ENCODE data around the gene ENOSF1.

Gene ENOSF1

DNA sequence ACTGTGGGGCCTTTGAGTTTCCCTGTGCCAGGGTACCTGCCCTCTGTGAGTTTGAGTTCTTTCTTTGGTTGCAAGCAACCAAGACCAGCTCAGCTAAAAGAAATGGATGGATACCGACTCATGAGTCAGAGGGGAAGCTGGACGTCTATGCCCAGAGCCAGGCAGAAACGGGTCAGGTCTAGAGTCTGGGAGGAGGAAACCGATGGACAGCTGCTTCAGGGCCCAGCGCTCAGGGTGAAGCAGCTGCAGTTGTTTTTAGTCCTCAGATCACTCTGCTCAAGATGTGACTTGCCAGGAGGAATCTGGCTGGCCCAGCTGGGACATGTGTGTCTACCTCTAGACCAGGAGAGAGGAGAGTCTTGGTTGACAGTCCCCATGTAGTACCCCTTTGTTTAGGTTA is 65.1 kb downstream of the ENOSF1 start:
- Histone ChIP-seq H3K36me3 (ENCODE audit: control insufficient read depth, low read length) (no peaks in the 10 kb centered on the region), H3K4me2 (ENCODE audit: low read length) (no peak overlapping the region), H3K4me1 (ENCODE audit: control insufficient read depth, low read length) (peaks cover 10% of the 10 kb centered on the region), H3K4me3 (ENCODE audit: low read length) (no peak overlapping the region), H3K27ac (ENCODE audit: low read depth, low read length) (no peak overlapping the region), H4K20me1 (ENCODE audit: control insufficient read depth, insufficient read depth, low read depth, low read length) (peaks cover 4% of the 10 kb centered on the region; the same call in 1 of the 2 replicates), H3K9me3 (ENCODE audit: control insufficient read depth, insufficient read depth, low read length) (no peaks in the 10 kb centered on the region), H3K9me2 (replicated peaks; ENCODE audit: control insufficient read depth, low read length) (no peaks in the 10 kb centered on the region), H3K27me3 (ENCODE audit: control insufficient read depth, low read length) (peaks cover 13% of the 10 kb centered on the region), H3K79me2 (ENCODE audit: control insufficient read depth, low read length) (no peaks in the 10 kb centered on the region), H3F3A (ENCODE audit: control insufficient read depth, insufficient read depth) (no peaks in the 10 kb centered on the region)
- no peak for TF ChIP-seq EZH2phosphoT487 (IDR thresholded peaks at IDR 0.05; ENCODE audit: borderline replicate concordance, low read length)
- TF ChIP-seq, protein P1, sequence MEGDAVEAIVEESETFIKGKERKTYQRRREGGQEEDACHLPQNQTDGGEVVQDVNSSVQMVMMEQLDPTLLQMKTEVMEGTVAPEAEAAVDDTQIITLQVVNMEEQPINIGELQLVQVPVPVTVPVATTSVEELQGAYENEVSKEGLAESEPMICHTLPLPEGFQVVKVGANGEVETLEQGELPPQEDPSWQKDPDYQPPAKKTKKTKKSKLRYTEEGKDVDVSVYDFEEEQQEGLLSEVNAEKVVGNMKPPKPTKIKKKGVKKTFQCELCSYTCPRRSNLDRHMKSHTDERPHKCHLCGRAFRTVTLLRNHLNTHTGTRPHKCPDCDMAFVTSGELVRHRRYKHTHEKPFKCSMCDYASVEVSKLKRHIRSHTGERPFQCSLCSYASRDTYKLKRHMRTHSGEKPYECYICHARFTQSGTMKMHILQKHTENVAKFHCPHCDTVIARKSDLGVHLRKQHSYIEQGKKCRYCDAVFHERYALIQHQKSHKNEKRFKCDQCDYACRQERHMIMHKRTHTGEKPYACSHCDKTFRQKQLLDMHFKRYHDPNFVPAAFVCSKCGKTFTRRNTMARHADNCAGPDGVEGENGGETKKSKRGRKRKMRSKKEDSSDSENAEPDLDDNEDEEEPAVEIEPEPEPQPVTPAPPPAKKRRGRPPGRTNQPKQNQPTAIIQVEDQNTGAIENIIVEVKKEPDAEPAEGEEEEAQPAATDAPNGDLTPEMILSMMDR (IDR thresholded peaks at IDR 0.05; ENCODE audit: low read depth, low read length, poor library complexity, severe bottlenecking), result no peak

DNA sequence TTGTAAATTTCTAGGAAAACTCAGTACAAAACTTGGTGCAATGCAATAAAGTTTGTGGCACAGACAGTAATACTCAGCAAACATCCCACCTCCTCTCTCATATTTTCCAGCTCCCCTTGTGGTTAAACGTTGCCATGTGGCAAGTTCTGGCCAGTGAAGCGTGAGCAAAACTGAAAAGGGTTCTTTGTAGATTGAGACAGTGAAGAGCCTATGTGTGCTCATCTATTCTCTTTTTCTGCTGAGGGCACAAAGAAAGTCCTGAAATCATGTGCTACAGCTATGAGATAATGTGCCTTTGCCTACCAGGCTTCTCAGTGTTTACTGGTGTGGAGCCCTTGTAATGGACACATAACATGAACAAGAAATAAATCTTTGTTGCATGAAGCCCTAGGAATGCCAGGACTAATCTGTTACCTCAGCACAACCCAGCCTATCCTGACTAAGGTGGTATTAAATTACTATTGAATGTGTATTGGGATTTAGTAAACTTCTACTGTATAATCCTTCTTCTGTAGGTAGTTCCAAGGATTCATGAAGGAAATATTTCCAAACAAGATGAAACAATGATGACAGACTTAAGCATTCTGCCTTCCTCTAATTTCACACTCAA is 67.9 kb downstream of the ENOSF1 start:
- no peak overlapping the region for H3K27ac ChIP-seq (ENCODE audit: low read depth, low read length)
- H3K4me2 ChIP-seq (ENCODE audit: low read length), result no peak overlapping the region
- H3F3A ChIP-seq (ENCODE audit: control insufficient read depth, insufficient read depth), result no peaks in the 10 kb centered on the region
- H3K9me2 ChIP-seq (replicated peaks; ENCODE audit: control insufficient read depth, low read length), result no peaks in the 10 kb centered on the region
- H3K36me3 ChIP-seq (ENCODE audit: control insufficient read depth, low read length), result no peaks in the 10 kb centered on the region
- H3K27me3 ChIP-seq (ENCODE audit: control insufficient read depth, low read length), result peaks cover 21% of the 10 kb centered on the region
- TF ChIP-seq, protein P1 (IDR thresholded peaks at IDR 0.05; ENCODE audit: low read depth, low read length, poor library complexity, severe bottlenecking), result no peak
- no peak for TF ChIP-seq EZH2phosphoT487 (IDR thresholded peaks at IDR 0.05; ENCODE audit: borderline replicate concordance, low read length)
- no peaks in the 10 kb centered on the region for H3K9me3 ChIP-seq (ENCODE audit: control insufficient read depth, insufficient read depth, low read length)
- H3K4me3 ChIP-seq (ENCODE audit: low read length), result no peak overlapping the region
- no peaks in the 10 kb centered on the region for H3K79me2 ChIP-seq (ENCODE audit: control insufficient read depth, low read length)
- no peaks in the 10 kb centered on the region for H3K4me1 ChIP-seq (ENCODE audit: control insufficient read depth, low read length)
- no peaks in the 10 kb centered on the region; the same call in 1 of the 2 replicates for H4K20me1 ChIP-seq (ENCODE audit: control insufficient read depth, insufficient read depth, low read depth, low read length)

DNA sequence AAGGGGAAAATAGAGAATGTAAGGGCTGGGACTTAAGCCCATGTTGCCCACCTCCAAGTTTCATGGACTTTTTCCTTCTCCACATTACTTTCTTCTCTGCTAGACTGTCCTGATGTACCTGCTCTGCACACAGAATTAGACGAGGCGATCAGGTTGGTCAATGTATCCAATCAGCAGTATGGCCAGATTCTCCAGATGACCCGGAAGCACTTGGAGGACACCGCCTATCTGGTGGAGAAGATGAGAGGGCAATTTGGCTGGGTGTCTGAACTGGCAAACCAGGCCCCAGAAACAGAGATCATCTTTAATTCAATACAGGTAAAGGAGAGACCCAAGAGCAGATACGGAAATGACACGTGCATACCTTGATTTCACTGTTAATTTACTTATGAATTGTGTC is 71.2 kb downstream of the ENOSF1 start:
- Histone ChIP-seq H3K9me2 (replicated peaks; ENCODE audit: control insufficient read depth, low read length) (no peaks in the 10 kb centered on the region), H3K27me3 (ENCODE audit: control insufficient read depth, low read length) (peaks cover 21% of the 10 kb centered on the region), H3K27ac (ENCODE audit: low read depth, low read length) (no peak overlapping the region), H3K4me3 (ENCODE audit: low read length) (no peak overlapping the region), H3K79me2 (ENCODE audit: control insufficient read depth, low read length) (no peaks in the 10 kb centered on the region), H3F3A (ENCODE audit: control insufficient read depth, insufficient read depth) (no peaks in the 10 kb centered on the region), H3K4me2 (ENCODE audit: low read length) (no peak overlapping the region), H4K20me1 (ENCODE audit: control insufficient read depth, insufficient read depth, low read depth, low read length) (no peaks in the 10 kb centered on the region), H3K36me3 (ENCODE audit: control insufficient read depth, low read length) (no peaks in the 10 kb centered on the region), H3K4me1 (ENCODE audit: control insufficient read depth, low read length) (no peaks in the 10 kb centered on the region), H3K9me3 (ENCODE audit: control insufficient read depth, insufficient read depth, low read length) (no peaks in the 10 kb centered on the region)
- TF ChIP-seq, protein P1 (IDR thresholded peaks at IDR 0.05; ENCODE audit: low read depth, low read length, poor library complexity, severe bottlenecking), result no peak
- TF ChIP-seq EZH2phosphoT487 (IDR thresholded peaks at IDR 0.05; ENCODE audit: borderline replicate concordance, low read length), result no peak

Data from DOHH2 (cell line).